ENCODE measurements around the gene TMPRSS7.
A peak's percentile ranks its signal among the peaks of the same experiment; 100 is the strongest.

TMPRSS7 gene, protein sequence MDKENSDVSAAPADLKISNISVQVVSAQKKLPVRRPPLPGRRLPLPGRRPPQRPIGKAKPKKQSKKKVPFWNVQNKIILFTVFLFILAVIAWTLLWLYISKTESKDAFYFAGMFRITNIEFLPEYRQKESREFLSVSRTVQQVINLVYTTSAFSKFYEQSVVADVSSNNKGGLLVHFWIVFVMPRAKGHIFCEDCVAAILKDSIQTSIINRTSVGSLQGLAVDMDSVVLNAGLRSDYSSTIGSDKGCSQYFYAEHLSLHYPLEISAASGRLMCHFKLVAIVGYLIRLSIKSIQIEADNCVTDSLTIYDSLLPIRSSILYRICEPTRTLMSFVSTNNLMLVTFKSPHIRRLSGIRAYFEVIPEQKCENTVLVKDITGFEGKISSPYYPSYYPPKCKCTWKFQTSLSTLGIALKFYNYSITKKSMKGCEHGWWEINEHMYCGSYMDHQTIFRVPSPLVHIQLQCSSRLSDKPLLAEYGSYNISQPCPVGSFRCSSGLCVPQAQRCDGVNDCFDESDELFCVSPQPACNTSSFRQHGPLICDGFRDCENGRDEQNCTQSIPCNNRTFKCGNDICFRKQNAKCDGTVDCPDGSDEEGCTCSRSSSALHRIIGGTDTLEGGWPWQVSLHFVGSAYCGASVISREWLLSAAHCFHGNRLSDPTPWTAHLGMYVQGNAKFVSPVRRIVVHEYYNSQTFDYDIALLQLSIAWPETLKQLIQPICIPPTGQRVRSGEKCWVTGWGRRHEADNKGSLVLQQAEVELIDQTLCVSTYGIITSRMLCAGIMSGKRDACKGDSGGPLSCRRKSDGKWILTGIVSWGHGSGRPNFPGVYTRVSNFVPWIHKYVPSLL

DNA sequence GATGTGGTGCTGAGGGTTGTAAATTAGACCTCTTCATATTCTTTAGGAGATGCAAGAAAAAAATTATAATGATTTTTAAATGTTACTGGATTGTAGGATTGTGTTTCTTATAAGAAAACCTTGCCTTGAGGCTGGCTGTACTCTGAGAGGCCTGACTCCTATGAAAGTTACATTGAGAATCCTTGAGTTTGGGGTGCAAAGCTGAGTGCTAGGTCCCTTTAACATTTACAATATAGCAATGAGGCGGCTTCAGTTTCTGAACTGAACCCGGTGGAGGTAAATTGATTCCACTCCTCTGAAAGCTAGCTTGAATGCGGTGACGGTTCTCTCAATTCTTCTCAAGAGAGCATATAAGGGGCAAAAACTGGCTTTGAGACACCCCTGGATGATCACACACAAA, at the start of gene TMPRSS7:
Gene TMPRSS7 (plus strand): TSS at position 301 of the 400 bp plus-strand sequence. CDS start 110 bp downstream, outside the sequence.
- no peak for DNase-seq (ENCODE audit: low read depth)
- H3K4me3 ChIP-seq (ENCODE audit: low read depth, low read length), result no peak within 1 kb of the TSS

DNA sequence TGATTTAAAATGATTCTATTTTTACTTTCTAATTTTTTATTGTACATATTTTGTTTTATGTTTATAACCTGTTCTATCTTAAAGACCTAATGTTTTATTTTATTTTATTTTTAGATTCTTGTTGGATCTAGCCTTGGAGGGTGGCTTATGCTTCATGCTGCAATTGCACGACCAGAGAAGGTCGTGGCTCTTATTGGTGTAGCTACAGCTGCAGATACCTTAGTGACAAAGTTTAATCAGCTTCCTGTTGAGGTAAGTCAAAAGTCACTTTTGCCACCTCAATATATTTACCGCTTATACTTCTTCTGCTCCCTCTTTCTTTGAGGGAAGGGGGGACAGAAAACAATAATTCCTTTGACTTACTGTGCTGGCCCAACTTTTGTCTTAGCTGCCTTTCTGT, 47.7 kb upstream of the TMPRSS7 start:
- DNase-seq (ENCODE audit: low read depth), result no peak
- no peak overlapping the region for H3K4me3 ChIP-seq (ENCODE audit: low read depth, low read length)

DNA sequence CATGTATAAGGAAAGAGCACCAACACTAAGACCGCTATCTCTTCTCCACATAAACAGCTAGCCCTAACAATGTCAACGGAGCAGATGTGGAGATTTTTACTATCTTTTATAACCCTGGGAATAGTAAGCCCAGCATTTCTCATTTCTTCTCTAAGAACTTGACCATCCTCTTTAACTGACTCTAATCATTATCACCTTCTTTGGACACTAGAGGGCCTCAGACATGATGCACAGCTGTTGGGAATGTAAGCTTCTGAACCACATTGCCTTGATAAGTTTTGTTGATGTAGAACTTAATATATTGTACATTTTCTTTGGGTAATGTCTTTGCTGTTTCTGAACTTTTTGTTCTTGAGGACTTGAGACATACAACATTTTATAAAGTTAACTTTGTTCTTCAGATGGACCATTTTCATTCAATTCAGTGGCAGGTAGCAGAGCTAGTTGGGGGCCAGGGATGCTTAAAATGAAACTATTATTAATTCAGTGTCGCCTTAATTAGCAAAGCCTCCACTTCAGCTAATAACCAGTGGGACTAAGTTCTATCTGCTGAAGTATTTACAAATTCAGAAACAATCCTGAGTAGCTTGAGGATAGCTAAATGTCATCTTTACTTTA, 45.4 kb upstream of the TMPRSS7 start:
- no peak overlapping the region for H3K4me3 ChIP-seq (ENCODE audit: low read depth, low read length)
- DNase-seq (ENCODE audit: low read depth), result peak; percentile 38

DNA sequence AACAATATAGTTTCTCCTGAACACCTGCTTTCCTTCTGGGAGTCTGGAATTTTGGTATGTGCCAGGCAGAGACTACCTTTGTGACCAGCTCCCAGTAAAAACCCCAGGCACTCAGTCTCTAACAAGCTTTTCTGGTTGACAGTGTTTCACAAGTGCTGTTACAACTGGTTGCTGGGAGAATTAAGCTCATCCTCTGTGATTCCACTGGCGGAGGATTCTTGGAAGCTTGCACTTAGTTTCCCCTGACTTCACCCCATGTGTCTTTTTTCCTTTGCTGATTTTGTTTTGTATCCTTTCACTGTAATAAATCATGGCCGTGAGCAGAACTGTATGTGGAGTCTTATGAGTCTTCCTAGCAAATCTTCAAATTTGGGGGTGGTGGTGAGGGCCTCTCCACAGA, 41.5 kb upstream of the TMPRSS7 start:
- no peak overlapping the region for H3K4me3 ChIP-seq (ENCODE audit: low read depth, low read length)
- no peak for DNase-seq (ENCODE audit: low read depth)

DNA sequence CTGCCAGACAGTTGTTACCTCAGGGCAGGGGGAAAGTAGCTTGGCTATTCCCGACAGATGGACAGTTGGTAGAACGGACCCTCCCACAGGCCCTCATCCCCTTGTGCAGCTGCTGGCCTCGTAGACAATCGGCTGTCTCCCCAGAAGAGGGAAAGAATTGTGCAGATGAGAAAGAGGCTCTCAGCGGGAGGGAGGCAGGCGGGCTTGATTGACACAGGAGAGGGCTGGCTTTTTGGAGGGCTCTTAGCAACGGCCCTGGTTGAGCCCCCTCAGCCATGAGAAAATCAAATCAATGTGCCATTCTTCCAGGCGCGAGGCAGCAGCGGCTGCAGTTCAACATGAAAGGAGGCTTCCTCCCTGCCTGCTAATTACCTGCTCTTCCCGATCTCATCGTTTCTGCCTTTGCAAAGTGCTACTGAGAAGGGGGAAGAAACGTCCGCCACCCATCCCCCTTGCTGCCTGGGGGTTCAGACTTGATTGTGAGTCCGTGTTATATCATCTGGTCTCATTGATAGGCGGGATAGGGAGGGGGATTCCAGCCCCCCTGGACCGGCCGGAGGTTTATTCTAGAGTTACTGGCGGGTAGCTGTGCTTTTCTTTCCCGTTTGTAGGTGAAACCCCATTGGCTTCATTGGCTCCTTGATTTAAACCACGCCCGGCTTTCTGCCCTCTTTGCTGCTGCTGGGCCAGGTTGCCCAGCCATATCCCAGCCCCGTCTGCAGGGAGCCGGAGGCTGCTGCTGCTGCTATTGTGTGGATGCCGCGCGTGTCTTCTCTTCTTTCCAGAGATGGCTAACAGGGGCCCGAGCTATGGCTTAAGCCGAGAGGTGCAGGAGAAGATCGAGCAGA, 35.7 kb upstream of the TMPRSS7 start, which contains the start of gene TAGLN3:
Gene TAGLN3 (plus strand): TSS at position 287 of the 848 bp plus-strand sequence. CDS start 501 bp downstream, at position 788.
- peak within 1 kb of the TSS; percentile 49 for H3K4me3 ChIP-seq (ENCODE audit: low read depth, low read length)
- DNase-seq (ENCODE audit: low read depth), result no peak

DNA sequence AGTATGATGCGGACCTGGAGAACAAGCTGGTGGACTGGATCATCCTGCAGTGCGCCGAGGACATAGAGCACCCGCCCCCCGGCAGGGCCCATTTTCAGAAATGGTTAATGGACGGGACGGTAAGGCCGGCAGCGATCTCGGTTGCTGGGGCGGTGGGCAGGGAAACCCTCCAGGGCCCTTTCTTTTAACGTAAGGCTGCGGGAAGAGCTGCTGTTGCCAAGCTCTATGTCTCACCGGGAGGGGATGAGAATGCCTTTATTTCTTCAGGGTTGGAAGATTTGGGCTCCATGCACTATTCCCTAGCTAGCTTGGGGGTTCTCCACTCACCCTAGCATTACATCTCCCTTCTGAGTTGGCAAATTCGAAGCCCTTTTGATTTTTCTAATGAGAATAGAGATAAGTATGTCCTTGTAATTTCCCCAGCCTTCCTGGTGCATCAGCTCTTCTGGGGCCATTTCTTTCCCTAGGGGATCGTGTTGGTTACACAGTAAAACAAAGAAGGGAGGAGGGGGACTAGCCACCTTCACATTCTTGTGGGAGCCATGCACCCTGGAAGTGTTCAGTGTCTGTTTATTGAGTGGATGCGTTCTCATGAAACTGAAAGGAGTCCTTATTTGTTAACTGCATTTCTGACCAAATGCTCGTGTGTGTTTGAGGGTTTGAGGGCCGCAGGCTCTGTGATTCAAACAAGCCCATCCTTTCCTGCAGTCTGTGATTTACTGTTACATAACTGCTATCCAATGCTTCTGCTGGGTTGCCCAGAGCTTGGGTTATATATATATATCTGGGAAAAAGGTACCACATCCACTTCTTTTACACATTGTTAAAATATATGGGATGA, 34.8 kb upstream of the TMPRSS7 start:
- peak overlapping the region; percentile 49 for H3K4me3 ChIP-seq (ENCODE audit: low read depth, low read length)
- DNase-seq (ENCODE audit: low read depth), result no peak

DNA sequence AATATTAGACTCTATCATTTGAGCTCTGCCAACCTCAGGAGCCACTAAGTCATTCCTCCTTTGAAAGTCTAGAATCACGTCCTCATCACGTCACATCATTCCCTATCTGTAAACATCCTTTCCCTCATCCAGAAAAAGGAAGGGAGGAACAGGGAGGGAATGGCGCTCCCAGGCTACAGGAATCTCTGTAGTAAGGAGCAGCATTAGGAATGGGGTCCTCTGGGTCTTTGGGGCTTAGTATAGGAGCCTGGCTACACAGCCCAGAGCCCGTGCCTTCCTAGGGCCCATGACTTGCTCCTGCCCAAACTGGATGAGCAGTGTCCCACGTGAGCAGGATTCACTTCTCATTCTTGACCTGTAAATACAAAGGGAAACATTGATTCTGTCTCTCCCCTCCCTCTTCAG, 34.2 kb upstream of the TMPRSS7 start:
- DNase-seq (ENCODE audit: low read depth), result no peak
- no peak overlapping the region for H3K4me3 ChIP-seq (ENCODE audit: low read depth, low read length)

DNA sequence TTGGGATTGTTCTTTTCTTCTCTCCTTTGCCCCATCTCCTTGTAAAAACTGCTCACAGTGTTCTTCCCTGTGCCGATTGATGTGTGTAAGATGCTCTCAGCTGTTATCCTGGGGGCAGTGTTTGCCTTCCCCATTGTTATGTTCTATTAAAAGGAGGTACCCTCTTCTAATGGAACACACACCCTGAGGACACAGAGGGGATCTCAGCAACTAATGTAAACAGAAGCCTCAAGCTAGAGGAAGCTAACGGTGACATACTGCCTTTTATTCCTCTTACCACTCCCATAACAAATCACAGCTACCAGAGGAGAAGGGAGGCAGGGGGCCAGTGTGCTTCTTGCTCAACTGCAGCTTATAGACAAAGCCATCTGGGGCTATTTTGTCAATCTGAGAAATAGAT, 33.6 kb upstream of the TMPRSS7 start:
- no peak for DNase-seq (ENCODE audit: low read depth)

DNA sequence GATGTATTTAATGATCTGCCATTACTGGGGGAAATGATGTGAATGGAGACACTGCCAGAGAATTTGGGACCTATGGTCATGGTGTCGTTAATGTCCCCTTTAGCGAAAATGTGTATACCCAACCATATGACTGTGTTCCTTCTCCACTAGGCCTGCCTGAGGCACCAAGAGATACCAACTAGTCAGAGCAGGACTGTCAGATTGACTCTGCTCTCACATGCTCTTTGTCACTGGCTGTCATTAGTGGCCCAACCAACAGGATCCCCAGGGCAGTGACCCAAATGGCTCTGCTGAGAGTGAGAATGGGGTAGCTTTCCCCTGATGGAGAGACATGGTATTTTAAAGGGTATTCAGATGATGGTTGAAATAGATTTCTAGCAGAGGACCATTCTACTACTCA, 33.0 kb upstream of the TMPRSS7 start:
- no peak for DNase-seq (ENCODE audit: low read depth)
- H3K4me3 ChIP-seq (ENCODE audit: low read depth, low read length), result no peak overlapping the region

More for the DNA sequence above, 33.6 kb upstream of the TMPRSS7 start:
- no peak overlapping the region for H3K4me3 ChIP-seq (ENCODE audit: low read depth, low read length)

DNA sequence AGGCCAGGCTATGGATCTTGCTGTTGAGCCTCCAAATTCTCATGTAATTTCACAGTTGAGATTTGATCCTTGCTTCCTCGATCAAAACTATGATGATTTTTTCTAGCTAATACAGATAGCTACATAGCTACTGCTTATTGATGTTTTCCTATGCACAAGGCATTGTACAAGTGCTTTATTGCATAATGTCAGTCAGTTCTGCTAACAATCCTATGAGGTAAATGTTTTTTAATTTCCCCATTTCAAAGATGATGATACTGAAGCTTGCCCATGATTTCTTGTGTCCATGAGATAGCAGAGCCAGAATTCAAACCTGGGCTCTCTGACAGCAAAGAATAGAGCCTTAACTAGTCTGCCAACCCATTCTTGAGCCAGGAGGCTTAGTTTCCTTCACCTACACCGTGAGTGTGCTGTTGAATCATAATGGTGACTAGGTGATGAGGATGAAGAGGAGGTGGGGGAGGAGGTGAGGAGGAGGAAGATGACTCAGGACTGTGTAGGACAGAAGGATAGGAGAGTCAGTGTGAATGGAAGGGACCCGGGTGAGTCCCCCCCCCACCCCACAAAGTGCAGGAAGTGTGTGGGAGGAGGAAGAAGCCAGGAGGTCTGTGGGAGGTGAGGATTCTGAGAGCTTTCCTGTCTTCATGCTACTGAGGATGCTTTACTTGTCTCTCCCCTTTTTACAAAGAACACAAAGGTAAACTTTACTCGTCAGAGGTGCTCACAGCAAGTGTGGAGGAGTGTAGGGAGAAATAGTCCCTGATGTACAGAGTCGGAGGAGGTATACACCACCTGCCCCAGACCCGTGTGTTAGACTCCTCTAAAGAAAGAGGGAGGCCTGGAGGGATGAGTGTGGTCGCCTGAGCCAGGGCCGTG, 32.2 kb upstream of the TMPRSS7 start:
- H3K4me3 ChIP-seq (ENCODE audit: low read depth, low read length), result no peak overlapping the region
- no peak for DNase-seq (ENCODE audit: low read depth)

DNA sequence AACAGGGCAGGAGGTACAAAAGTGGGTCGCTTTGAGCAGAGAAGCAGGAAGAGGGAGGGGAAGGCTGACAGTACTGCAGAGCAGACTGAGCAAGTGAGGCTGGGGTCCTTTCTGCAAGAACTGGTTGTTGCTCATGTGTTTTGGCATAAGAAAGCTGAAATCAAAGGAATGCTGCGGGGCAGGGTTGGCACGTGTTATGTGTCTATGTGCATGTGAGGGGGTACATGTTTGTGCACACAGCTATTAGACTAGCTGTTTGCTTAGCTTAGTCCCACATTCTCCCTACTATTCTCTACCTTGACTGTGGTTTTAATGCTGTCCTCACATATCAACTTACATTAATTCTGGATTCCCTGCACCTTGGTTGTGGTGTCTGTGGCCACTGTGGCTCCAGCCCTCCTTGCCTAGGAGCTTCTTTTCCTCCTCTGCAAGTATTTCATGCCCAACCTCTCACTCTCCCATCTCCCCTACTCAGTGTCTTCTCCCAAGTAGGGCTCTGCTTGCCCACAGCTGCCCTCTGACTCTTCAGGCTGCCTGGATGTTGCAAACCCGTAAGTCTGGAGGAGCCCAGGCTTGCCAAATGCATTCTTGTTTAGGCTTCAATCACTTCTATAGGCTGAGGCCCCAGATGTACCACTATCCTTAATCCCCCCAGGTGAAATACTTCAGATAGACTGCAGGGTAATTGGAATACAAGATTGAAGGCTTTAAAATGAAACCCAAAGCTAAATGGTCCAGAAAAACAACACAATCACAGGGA, 31.0 kb upstream of the TMPRSS7 start:
- no peak overlapping the region for H3K4me3 ChIP-seq (ENCODE audit: low read depth, low read length)
- DNase-seq (ENCODE audit: low read depth), result no peak

DNA sequence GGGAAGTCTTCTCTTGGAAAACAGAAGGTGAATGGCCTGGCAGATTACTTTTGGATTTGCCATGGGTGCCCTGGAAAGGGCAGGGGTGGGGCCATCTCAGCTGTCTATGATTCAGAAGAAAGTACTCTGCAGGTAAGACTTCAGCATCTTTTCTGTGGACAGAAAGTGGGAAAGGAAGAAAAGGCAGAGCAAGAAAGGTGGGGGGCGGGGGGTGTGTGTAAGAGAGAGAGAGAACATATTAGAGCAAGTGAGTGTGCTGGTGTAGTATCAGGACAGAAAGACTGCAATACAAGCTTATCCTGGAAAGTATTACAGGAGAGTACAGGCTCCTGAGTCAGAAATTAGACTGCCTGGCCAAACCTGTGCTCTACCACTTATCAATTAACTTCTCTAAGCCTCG, 30.3 kb upstream of the TMPRSS7 start:
- H3K4me3 ChIP-seq (ENCODE audit: low read depth, low read length), result no peak overlapping the region
- no peak for DNase-seq (ENCODE audit: low read depth)

DNA sequence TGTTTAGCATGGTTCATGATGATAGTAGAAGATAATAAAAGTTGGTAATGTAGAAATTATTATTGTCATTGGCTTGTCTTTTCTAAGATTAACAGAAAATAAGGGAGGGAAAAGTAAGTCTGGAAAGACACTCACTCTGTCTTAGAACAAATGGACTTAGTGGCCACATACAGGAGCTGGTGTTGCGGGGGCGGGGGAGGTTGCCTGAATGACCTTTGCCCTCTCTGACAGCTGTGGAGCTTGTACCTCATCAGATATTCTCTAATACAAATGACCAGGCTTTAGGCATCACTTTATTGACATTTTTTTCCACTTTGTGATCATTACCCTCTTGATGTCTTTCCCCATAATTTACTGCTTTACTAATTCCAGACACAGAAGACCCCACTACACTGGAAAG, 29.9 kb upstream of the TMPRSS7 start:
- no peak overlapping the region for H3K4me3 ChIP-seq (ENCODE audit: low read depth, low read length)
- no peak for DNase-seq (ENCODE audit: low read depth)

DNA sequence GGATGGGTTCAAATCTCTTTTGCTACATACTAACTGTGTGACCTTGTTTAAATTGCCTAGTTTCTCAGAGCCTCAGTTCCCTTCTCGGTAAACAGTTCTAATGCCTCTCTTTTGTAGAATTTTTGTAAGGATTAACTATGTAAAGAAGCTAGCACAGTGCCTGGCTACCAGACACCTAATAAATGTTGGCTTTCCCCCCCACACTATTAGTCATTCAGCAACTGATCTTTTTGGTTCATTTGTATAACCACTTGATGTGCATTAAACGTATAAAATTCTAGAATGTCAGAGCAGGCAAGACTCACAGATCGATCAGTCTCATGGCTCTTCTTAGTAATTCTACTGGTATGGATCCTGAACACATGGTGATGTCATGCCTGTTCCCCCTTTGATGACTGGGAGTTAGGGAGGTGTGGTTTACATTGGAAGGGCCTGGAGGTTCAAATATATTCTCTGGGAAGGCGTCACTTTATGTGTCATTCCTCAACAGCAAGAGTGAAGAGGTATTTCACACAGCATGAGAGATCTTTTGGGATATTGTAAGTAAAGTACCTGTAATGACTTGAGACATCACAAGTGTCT, 29.4 kb upstream of the TMPRSS7 start:
- DNase-seq (ENCODE audit: low read depth), result no peak
- H3K4me3 ChIP-seq (ENCODE audit: low read depth, low read length), result no peak overlapping the region

DNA sequence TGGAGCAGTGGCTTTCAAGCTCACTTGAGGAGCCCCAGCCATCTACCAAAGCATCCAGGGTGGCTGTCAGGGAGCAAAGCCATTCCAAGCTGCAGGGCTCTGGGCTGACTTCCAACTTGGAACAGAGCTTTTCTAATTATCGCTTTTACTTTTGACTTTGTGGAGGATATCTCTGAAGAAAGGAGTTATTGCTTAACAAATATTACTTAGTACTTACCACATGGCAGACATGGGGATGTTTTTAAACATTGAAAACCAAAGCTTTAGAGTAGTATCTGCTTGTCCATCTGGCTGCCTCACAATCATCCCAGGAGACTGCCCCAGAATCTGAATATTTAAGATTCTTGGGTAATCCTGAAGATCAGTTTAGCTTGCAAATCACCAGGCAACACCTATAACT, 26.9 kb upstream of the TMPRSS7 start:
- DNase-seq (ENCODE audit: low read depth), result peak; percentile 53
- H3K4me3 ChIP-seq (ENCODE audit: low read depth, low read length), result no peak overlapping the region

DNA sequence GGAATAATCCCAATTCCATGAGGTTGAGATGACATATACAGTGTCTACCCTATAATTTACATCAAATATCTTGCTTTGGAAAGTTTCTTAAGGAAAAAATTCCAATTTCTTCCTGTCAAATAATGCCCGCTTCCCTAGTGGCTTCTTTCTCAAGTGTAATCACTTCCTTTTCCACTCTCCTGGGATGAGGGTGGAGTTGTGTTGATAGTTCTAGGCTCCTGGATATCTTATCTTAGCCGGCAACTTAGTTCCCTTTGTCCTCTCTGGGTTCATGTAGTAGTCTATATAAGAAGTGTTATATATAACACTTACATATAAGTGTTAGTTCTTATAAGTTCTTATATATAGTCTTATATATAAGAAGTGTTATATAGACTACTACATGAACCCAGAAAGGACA, 24.9 kb upstream of the TMPRSS7 start:
- DNase-seq (ENCODE audit: low read depth), result no peak

More for the DNA sequence above, 24.9 kb upstream of the TMPRSS7 start:
- H3K4me3 ChIP-seq (ENCODE audit: low read depth, low read length), result no peak overlapping the region

Data from skeletal muscle cell (primary cell).